ENCODE measurements around the gene PLP1.

GRCh38 chrX:103783196-103783595, 6.6 kb downstream of the PLP1 start:
- TF ChIP-seq TAF1 (IDR thresholded peaks at IDR 0.05; ENCODE audit: low read depth, low read length) (no peak), TAF7 (optimal IDR thresholded peaks at IDR 0.05; ENCODE audit: borderline replicate concordance, low read depth, low read length) (no peak), POLR2A (IDR thresholded peaks at IDR 0.05; ENCODE audit: control extremely low read depth in 1 of 2, low read depth in 2 of 2, low read length in 2 of 2) (no peak), CTCF (IDR thresholded peaks at IDR 0.05; ENCODE audit: control extremely low read depth in 1 of 3, insufficient read depth in 1 of 3, low read depth in 1 of 3, low read length in 3 of 3) (no peak), SP1 (IDR thresholded peaks at IDR 0.05; ENCODE audit: low read depth, low read length) (no peak), ZNF274 (IDR thresholded peaks at IDR 0.05; ENCODE audit: borderline replicate concordance, extremely low read depth, low read length) (no peak), CBX5 (IDR thresholded peaks at IDR 0.05; ENCODE audit: low read depth, low read length) (no peak), POLR2AphosphoS5 (IDR thresholded peaks at IDR 0.05; ENCODE audit: low read depth, low read length) (no peak)
